Gastroesophageal sphincter (tissue), 3 donors: ENCODE data around the gene TMEM123.

Source experiments
- CTCF ChIP-seq, 4 experiments: fragments of 200-600 bp in 2 of 4; fragments of 450-650 bp in 2 of 4; sonication (generic) in 1 of 4; IDR thresholded peaks; one replicate each; pipeline ENCODE4 v1.5.1; 2017 to 2019; ENCODE audit warnings: antibody characterized with exemption in 4 of 4, mild to moderate bottlenecking in 2 of 4, moderate library complexity in 2 of 4
- POLR2A ChIP-seq, 2 donors: fragments of 450-650 bp; IDR thresholded peaks; one replicate each; pipeline ENCODE4 v1.6.1; 2017; ENCODE audit warnings: antibody characterized with exemption in 2 of 2, mild to moderate bottlenecking in 2 of 2, moderate library complexity in 1 of 2
- POLR2AphosphoS5 ChIP-seq: sonication (generic); formaldehyde crosslinking; IDR thresholded peaks from one replicate; pipeline ENCODE4 v1.6.1; 2017; ENCODE audit warnings: antibody characterized with exemption

- TF ChIP-seq CTCF (IDR thresholded peaks at IDR 0.05) (no peak), POLR2A (IDR thresholded peaks at IDR 0.05) (no peak), POLR2AphosphoS5 (no peak)
Measured at GRCh38 chr11:102361086-102362031, 91.2 kb downstream of the TMEM123 start.
